Measurements from ENCODE around the gene PSMB4. TPM values are rescaled to one million over a fixed set of nuclear protein-coding genes. Genes with fewer than 3 reads are reported as not detected.

PSMB4 gene
- total RNA-seq, 2 experiments from 2014 or later, result 316 to 324 TPM

- no peaks in the 10 kb centered on the region for H3K4me1 Mint-ChIP-seq (ENCODE audit: low read depth)
- Histone ChIP-seq H3K4me1 (ENCODE audit: insufficient read depth, low read length) (no peaks in the 10 kb centered on the region), H3K27me3 (ENCODE audit: control insufficient read depth in 1 of 2, insufficient read depth in 2 of 2, low read length in 2 of 2) (no peaks in the 10 kb centered on the region), H3K9me3 (ENCODE audit: control insufficient read depth in 1 of 2, insufficient read depth in 1 of 2, low read length in 2 of 2) (peaks cover 0 to 4% of the 10 kb centered on the region in 2 experiments), H3K36me3 (ENCODE audit: insufficient read depth, low read length) (no peaks in the 10 kb centered on the region), H3K4me3 (ENCODE audit: low read length) (no peak overlapping the region), H3K27ac (ENCODE audit: low read depth in 1 of 2, low read length in 2 of 2) (no peak overlapping the region)
- H3K36me3 Mint-ChIP-seq (ENCODE audit: low read depth), result no peaks in the 10 kb centered on the region
- intact Hi-C loops (cut with DNase I, micrococcal nuclease), result no loop called here
- H3K27me3 Mint-ChIP-seq, result no peaks in the 10 kb centered on the region
- DNase-seq, result no peak
- TF ChIP-seq, protein P1, sequence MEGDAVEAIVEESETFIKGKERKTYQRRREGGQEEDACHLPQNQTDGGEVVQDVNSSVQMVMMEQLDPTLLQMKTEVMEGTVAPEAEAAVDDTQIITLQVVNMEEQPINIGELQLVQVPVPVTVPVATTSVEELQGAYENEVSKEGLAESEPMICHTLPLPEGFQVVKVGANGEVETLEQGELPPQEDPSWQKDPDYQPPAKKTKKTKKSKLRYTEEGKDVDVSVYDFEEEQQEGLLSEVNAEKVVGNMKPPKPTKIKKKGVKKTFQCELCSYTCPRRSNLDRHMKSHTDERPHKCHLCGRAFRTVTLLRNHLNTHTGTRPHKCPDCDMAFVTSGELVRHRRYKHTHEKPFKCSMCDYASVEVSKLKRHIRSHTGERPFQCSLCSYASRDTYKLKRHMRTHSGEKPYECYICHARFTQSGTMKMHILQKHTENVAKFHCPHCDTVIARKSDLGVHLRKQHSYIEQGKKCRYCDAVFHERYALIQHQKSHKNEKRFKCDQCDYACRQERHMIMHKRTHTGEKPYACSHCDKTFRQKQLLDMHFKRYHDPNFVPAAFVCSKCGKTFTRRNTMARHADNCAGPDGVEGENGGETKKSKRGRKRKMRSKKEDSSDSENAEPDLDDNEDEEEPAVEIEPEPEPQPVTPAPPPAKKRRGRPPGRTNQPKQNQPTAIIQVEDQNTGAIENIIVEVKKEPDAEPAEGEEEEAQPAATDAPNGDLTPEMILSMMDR (IDR thresholded peaks at IDR 0.05), result no peak
- POLR2A ChIA-PET, result no interaction called here
- no peak overlapping the region for H3K4me3 Mint-ChIP-seq
- no peak overlapping the region for H3K27ac Mint-ChIP-seq
- CTCF ChIA-PET, result interaction anchor here (0.5 kb wide), 1 partner anchor 796 kb away, joined by 3 read pairs; no protein-coding TSS in a partner anchor
- ATAC-seq (ENCODE audit: poor library complexity), result no peak
- H3K9me3 Mint-ChIP-seq, result no peaks in the 10 kb centered on the region
Observed at GRCh38 chr1:151356696-151357095, 42.7 kb upstream of the PSMB4 start.

DNA sequence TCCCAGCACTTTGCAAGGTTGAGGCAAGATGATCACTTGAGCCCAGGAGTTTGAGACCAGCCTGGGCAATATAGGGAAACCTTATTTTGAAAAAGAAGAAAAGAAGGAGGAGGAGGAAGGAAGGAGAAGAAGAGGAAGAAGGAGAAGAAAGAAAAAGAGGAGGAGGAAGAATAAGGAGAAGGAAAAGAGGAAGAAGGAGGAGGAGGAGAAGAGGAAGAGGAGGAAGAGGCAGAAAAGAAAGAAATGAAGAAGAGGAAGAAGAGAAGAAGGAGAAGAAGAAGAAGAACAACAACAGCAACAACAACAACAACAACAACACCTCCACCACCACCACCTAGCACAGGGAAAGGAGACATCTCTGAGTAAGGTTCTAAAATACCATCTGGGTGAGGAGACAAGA, 37.5 kb upstream of the PSMB4 start:
- Histone ChIP-seq H3K27me3 (ENCODE audit: control insufficient read depth in 1 of 2, insufficient read depth in 2 of 2, low read length in 2 of 2) (no peaks in the 10 kb centered on the region), H3K36me3 (ENCODE audit: insufficient read depth, low read length) (no peaks in the 10 kb centered on the region), H3K4me3 (ENCODE audit: low read length) (no peak overlapping the region), H3K27ac (ENCODE audit: low read depth in 1 of 2, low read length in 2 of 2) (no peak overlapping the region), H3K9me3 (ENCODE audit: control insufficient read depth in 1 of 2, insufficient read depth in 1 of 2, low read length in 2 of 2) (peaks cover 0 to 12% of the 10 kb centered on the region in 2 experiments), H3K4me1 (ENCODE audit: insufficient read depth, low read length) (no peaks in the 10 kb centered on the region)
- no peak overlapping the region for H3K4me3 Mint-ChIP-seq
- peaks cover 3% of the 10 kb centered on the region for H3K9me3 Mint-ChIP-seq
- ChIA-PET POLR2A (no interaction called here), CTCF (no interaction called here)
- H3K4me1 Mint-ChIP-seq (ENCODE audit: low read depth), result no peaks in the 10 kb centered on the region
- H3K36me3 Mint-ChIP-seq (ENCODE audit: low read depth), result no peaks in the 10 kb centered on the region
- H3K27me3 Mint-ChIP-seq, result no peaks in the 10 kb centered on the region
- TF ChIP-seq, protein P1 (IDR thresholded peaks at IDR 0.05), result no peak
- ATAC-seq (ENCODE audit: poor library complexity) (no peak), DNase-seq (no peak)
- intact Hi-C loops (cut with DNase I, micrococcal nuclease), result no loop called here
- H3K27ac Mint-ChIP-seq, result no peak overlapping the region

- Histone ChIP-seq H3K4me1 (ENCODE audit: insufficient read depth, low read length) (no peaks in the 10 kb centered on the region), H3K27me3 (ENCODE audit: control insufficient read depth in 1 of 2, insufficient read depth in 2 of 2, low read length in 2 of 2) (no peaks in the 10 kb centered on the region), H3K27ac (ENCODE audit: low read depth in 1 of 2, low read length in 2 of 2) (no peak overlapping the region), H3K4me3 (ENCODE audit: low read length) (no peak overlapping the region), H3K9me3 (ENCODE audit: control insufficient read depth in 1 of 2, insufficient read depth in 1 of 2, low read length in 2 of 2) (peaks cover 0 to 12% of the 10 kb centered on the region in 2 experiments), H3K36me3 (ENCODE audit: insufficient read depth, low read length) (no peaks in the 10 kb centered on the region)
- intact Hi-C loops (cut with DNase I, micrococcal nuclease), result no loop called here
- no peak for ATAC-seq (ENCODE audit: poor library complexity)
- TF ChIP-seq, protein P1 (IDR thresholded peaks at IDR 0.05), result no peak
- Mint-ChIP-seq H3K27me3 (no peaks in the 10 kb centered on the region), H3K4me1 (ENCODE audit: low read depth) (no peaks in the 10 kb centered on the region), H3K36me3 (ENCODE audit: low read depth) (no peaks in the 10 kb centered on the region), H3K27ac (no peak overlapping the region), H3K4me3 (no peak overlapping the region), H3K9me3 (peaks cover 3% of the 10 kb centered on the region)
- no peak for DNase-seq
- POLR2A ChIA-PET, result no interaction called here
- CTCF ChIA-PET, result no interaction called here
Observed at GRCh38 chr1:151362308-151363155, 36.8 kb upstream of the PSMB4 start.

Data from CD4-positive, alpha-beta T cell (primary cell).